ENCODE measurements around the gene SCEL. TPM values are rescaled to one million over a fixed set of nuclear protein-coding genes. Genes with fewer than 3 reads are reported as not detected.
A peak's percentile ranks its signal among the peaks of the same experiment; 100 is the strongest.

SCEL gene
- total and polyA plus RNA-seq, 2 experiments from 2014 or later = not detected

DNA sequence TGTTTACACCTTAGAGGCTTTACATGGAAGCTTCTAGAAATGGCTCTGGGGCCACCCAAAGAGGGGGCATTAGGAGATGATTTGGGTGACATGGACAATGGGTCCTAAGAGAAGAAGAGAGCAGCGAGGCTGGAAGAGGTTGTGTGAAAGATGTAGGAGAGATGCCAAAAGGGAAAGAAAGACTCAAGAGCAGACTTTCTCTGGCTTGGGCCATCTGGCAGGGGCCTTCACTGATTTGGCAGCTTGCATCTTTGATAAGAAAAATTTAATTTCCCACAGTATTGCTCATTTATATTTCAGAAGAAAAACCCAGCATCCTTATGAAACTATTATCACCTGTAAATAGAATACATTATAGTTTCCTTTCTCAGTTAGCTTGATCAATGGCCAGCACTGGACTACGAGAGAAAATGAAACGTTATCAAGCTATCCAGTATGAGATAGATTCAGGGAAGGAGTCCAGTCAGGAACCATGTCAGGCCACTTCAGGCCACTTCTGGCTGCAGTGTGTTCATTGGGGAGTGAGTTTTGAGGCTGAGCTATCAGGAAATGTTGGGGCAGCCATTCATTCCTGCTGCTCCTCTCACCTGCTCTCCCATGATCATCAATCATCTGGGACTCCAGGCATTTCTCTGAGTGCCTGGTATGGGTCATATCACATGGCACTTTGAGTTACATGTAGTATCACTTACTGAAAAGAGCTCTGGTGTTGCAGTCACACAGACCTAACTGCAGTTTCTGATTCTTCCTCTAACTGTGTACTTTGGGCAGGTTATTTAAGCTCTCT, 10.3 kb downstream of the SCEL start:
- no peak overlapping the region for H3K27ac ChIP-seq
- no peaks in the 10 kb centered on the region for H3K9me3 ChIP-seq (ENCODE audit: low read depth)
- no peaks in the 10 kb centered on the region for H3K36me3 ChIP-seq
- DNase-seq (ENCODE audit: low read depth in 1 of 2, low spot score in 1 of 2) = peak in 1 of 2 donors; percentile 89
- no peaks in the 10 kb centered on the region for H3K27me3 ChIP-seq
- peaks cover 15% of the 10 kb centered on the region for H3K4me1 ChIP-seq (ENCODE audit: low read depth)
- H3K4me3 ChIP-seq = no peak overlapping the region
- TF ChIP-seq, protein P1, sequence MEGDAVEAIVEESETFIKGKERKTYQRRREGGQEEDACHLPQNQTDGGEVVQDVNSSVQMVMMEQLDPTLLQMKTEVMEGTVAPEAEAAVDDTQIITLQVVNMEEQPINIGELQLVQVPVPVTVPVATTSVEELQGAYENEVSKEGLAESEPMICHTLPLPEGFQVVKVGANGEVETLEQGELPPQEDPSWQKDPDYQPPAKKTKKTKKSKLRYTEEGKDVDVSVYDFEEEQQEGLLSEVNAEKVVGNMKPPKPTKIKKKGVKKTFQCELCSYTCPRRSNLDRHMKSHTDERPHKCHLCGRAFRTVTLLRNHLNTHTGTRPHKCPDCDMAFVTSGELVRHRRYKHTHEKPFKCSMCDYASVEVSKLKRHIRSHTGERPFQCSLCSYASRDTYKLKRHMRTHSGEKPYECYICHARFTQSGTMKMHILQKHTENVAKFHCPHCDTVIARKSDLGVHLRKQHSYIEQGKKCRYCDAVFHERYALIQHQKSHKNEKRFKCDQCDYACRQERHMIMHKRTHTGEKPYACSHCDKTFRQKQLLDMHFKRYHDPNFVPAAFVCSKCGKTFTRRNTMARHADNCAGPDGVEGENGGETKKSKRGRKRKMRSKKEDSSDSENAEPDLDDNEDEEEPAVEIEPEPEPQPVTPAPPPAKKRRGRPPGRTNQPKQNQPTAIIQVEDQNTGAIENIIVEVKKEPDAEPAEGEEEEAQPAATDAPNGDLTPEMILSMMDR (IDR thresholded peaks at IDR 0.05; ENCODE audit: low read depth, low read length) = no peak

DNA sequence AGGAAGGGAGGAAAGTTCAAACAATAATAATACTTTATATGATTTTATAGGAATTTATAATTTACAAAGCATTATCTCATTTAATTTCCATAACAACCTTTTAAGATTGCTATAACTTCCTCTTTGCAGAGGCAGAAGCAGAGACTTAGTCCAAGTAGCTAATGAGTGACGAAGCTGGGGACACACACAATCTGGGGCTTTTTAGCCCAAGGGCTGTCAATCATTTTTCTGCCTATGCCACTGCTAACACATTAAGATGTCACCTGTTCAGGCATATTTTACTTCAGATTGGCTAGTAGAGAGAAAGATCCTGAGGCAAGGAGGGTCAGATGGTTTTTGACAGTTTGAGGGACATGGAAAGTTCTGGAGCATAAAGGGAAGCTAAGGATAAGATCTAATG, 12.6 kb downstream of the SCEL start:
- no peak for DNase-seq (ENCODE audit: low read depth in 1 of 2, low spot score in 1 of 2)
- Histone ChIP-seq H3K36me3 (no peaks in the 10 kb centered on the region), H3K4me3 (no peak overlapping the region), H3K27ac (no peak overlapping the region), H3K4me1 (ENCODE audit: low read depth) (peaks cover 11% of the 10 kb centered on the region), H3K9me3 (ENCODE audit: low read depth) (no peaks in the 10 kb centered on the region), H3K27me3 (no peaks in the 10 kb centered on the region)
- TF ChIP-seq, protein P1 (IDR thresholded peaks at IDR 0.05; ENCODE audit: low read depth, low read length) = no peak

DNA sequence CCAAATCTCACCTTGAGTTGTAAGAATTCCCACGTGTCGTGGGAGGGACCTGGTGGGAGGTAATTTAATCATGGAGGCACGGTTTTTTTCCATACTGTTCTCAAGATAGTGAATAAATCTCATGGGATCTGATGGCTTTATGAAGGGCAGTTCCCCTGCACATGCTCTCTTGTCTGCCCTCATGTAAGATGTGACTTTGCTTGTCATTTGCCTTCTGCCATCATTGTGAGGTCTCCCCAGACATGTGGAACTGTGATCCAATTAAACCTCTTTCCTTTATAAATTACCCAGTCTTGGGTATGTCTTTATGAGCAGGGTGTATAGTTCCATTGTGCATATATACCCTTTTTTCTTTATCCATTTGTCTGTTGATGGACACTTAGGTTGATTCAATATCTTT, 13.1 kb downstream of the SCEL start:
- TF ChIP-seq, protein P1 (IDR thresholded peaks at IDR 0.05; ENCODE audit: low read depth, low read length) = no peak
- H3K9me3 ChIP-seq (ENCODE audit: low read depth) = no peaks in the 10 kb centered on the region
- H3K4me1 ChIP-seq (ENCODE audit: low read depth) = peaks cover 11% of the 10 kb centered on the region

DNA sequence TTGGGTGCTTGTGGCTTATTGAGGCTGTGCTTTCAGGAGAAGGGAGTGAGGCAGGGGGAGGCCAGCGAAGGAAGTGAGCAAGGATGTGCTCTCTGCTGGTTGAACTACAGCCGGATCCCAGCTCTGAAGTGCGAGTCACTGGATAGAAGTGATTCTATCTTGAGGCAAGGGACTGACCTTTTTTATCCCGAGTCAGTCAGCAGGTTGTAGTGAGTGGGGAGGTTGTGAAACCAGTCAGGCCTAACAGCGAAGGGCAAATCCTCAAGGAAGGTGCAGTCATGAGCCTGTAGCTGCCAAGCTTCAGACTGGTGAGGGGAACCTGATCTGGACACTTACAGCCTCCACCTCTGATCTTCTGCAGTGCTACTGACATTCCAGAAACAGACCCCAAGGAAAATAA, 18.6 kb downstream of the SCEL start:
- DNase-seq (ENCODE audit: low read depth in 1 of 2, low spot score in 1 of 2) = no peak
- TF ChIP-seq, protein P1 (IDR thresholded peaks at IDR 0.05; ENCODE audit: low read depth, low read length) = no peak
- H3K36me3 ChIP-seq = no peaks in the 10 kb centered on the region

More for the DNA sequence above, 13.1 kb downstream of the SCEL start:
- Histone ChIP-seq H3K4me3 (no peak overlapping the region), H3K27me3 (no peaks in the 10 kb centered on the region), H3K36me3 (no peaks in the 10 kb centered on the region), H3K27ac (no peak overlapping the region)
- DNase-seq (ENCODE audit: low read depth in 1 of 2, low spot score in 1 of 2) = no peak

DNA sequence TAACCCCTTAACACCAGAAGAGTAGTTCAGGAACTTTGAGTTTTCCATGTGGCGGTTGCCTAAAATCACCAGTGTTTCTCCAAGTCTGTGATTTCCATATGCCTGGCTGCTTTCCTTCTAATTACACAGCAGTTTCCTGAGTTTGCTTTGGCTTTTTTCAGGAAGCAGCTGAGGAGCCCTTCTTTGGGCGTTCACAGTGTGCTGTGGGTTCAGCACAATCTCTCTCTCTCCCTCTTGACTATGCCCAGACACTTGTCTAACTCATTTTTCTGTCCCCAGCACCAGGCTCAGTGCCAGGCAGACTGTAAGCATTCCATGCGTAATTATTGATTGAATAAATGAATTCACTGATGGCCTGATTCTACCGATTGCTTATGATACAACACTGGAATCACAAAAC, 19.7 kb downstream of the SCEL start:
- Histone ChIP-seq H3K27ac (no peak overlapping the region), H3K4me1 (ENCODE audit: low read depth) (no peaks in the 10 kb centered on the region), H3K4me3 (no peak overlapping the region), H3K9me3 (ENCODE audit: low read depth) (no peaks in the 10 kb centered on the region), H3K36me3 (no peaks in the 10 kb centered on the region), H3K27me3 (peaks cover 8% of the 10 kb centered on the region)
- DNase-seq (ENCODE audit: low read depth in 1 of 2, low spot score in 1 of 2) = no peak
- TF ChIP-seq, protein P1 (IDR thresholded peaks at IDR 0.05; ENCODE audit: low read depth, low read length) = no peak

More for the DNA sequence above, 18.6 kb downstream of the SCEL start:
- Histone ChIP-seq H3K4me3 (no peak overlapping the region), H3K27me3 (peaks cover 8% of the 10 kb centered on the region), H3K9me3 (ENCODE audit: low read depth) (no peaks in the 10 kb centered on the region), H3K27ac (no peak overlapping the region), H3K4me1 (ENCODE audit: low read depth) (no peaks in the 10 kb centered on the region)
